HG02798 (cell line): ENCODE measurements around the gene PSMA8.
A peak's percentile ranks its signal among the peaks of the same experiment; 100 is the strongest.
"Not testable (repeated sequence)": the region's sequence is repeated elsewhere in the genome, so short reads cannot be mapped to it uniquely, and the experiment has no call there.

ENCODE experiments used
- ATAC-seq: cut with Tn5 transposase; IDR thresholded peaks from one replicate; pipeline ENCODE4 v1.9.1; 2021; ENCODE audit warnings: mild to moderate bottlenecking; ENCODE audit not compliant: unreplicated experiment, poor library complexity

PSMA8 gene

GRCh38 chr18:26167592-26167991 is 33.9 kb downstream of the PSMA8 start:
- ATAC-seq, result peak; percentile 88

- ATAC-seq, result no peak
Observed at GRCh38 chr18:26175481-26175880, 41.8 kb downstream of the PSMA8 start.

- no peak for ATAC-seq
Observed at GRCh38 chr18:26176134-26176533, 42.5 kb downstream of the PSMA8 start.

- peak; percentile 78 for ATAC-seq
Observed at GRCh38 chr18:26181343-26181826, 47.7 kb downstream of the PSMA8 start.

- no peak for ATAC-seq
Observed at GRCh38 chr18:26183395-26184112, 49.9 kb downstream of the PSMA8 start.

- ATAC-seq, result no peak
Observed at GRCh38 chr18:26185267-26185666, 51.6 kb downstream of the PSMA8 start.

- peak; percentile 85 for ATAC-seq
Observed at GRCh38 chr18:26190506-26190905, 56.8 kb downstream of the PSMA8 start.

- ATAC-seq, result no peak
Observed at GRCh38 chr18:26192233-26192632, 58.6 kb downstream of the PSMA8 start.

GRCh38 chr18:26196605-26197004 is 62.9 kb downstream of the PSMA8 start:
- ATAC-seq, result no peak

- ATAC-seq, result not testable (repeated sequence)
Observed at GRCh38 chr18:26202001-26202400, 68.3 kb downstream of the PSMA8 start.

- no peak for ATAC-seq
Observed at GRCh38 chr18:26205318-26205717, 71.6 kb downstream of the PSMA8 start.

GRCh38 chr18:26206488-26206887 is 72.8 kb downstream of the PSMA8 start:
- ATAC-seq, result no peak

- no peak for ATAC-seq
Observed at GRCh38 chr18:26207937-26208336, 74.3 kb downstream of the PSMA8 start.

GRCh38 chr18:26208977-26209376 is 75.3 kb downstream of the PSMA8 start:
- ATAC-seq, result no peak

GRCh38 chr18:26210147-26210546 is 76.5 kb downstream of the PSMA8 start:
- no peak for ATAC-seq

GRCh38 chr18:26215247-26215970 is 81.7 kb downstream of the PSMA8 start:
- ATAC-seq, result peak; percentile 94

- ATAC-seq, result no peak
Observed at GRCh38 chr18:26225022-26225693, 91.5 kb downstream of the PSMA8 start.

- no peak for ATAC-seq
Observed at GRCh38 chr18:26225915-26226228, 92.2 kb downstream of the PSMA8 start.

- ATAC-seq, result peak; percentile 91
Observed at GRCh38 chr18:26226229-26227050, 92.8 kb downstream of the PSMA8 start, which contains the start of gene TAF4B. TAF4B (plus strand) TSS chr18:26226445; CDS start chr18:26226934, 489 bp downstream.

- no peak for ATAC-seq
Observed at GRCh38 chr18:26227051-26227670, 93.5 kb downstream of the PSMA8 start.
